ENCODE measurements around the gene SOX9. TPM values are rescaled to one million over a fixed set of nuclear protein-coding genes. Genes with fewer than 3 reads are reported as not detected.

SOX9 gene
- total RNA-seq, 4 donors from 2014 or later: 22.4 to 94.8 (median 40.8) TPM

DNA sequence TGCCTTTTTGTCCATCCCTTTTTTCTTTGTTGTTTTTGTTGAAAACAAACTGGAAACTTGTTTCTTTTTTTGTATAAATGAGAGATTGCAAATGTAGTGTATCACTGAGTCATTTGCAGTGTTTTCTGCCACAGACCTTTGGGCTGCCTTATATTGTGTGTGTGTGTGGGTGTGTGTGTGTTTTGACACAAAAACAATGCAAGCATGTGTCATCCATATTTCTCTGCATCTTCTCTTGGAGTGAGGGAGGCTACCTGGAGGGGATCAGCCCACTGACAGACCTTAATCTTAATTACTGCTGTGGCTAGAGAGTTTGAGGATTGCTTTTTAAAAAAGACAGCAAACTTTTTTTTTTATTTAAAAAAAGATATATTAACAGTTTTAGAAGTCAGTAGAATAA, 4.9 kb downstream of the SOX9 start:
- TF ChIP-seq, protein P1, sequence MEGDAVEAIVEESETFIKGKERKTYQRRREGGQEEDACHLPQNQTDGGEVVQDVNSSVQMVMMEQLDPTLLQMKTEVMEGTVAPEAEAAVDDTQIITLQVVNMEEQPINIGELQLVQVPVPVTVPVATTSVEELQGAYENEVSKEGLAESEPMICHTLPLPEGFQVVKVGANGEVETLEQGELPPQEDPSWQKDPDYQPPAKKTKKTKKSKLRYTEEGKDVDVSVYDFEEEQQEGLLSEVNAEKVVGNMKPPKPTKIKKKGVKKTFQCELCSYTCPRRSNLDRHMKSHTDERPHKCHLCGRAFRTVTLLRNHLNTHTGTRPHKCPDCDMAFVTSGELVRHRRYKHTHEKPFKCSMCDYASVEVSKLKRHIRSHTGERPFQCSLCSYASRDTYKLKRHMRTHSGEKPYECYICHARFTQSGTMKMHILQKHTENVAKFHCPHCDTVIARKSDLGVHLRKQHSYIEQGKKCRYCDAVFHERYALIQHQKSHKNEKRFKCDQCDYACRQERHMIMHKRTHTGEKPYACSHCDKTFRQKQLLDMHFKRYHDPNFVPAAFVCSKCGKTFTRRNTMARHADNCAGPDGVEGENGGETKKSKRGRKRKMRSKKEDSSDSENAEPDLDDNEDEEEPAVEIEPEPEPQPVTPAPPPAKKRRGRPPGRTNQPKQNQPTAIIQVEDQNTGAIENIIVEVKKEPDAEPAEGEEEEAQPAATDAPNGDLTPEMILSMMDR (IDR thresholded peaks at IDR 0.05): no peak
- TF ChIP-seq POLR2A (IDR thresholded peaks at IDR 0.05): no peak
- intact Hi-C loops (cut with DNase I; ENCODE audit: low total_unique reads): no loop called here
- DNase-seq (ENCODE audit: low spot score in 2 of 2): no peak
- no peak overlapping the region for H3K4me3 ChIP-seq (ENCODE audit: low read depth, poor library complexity, severe bottlenecking)

DNA sequence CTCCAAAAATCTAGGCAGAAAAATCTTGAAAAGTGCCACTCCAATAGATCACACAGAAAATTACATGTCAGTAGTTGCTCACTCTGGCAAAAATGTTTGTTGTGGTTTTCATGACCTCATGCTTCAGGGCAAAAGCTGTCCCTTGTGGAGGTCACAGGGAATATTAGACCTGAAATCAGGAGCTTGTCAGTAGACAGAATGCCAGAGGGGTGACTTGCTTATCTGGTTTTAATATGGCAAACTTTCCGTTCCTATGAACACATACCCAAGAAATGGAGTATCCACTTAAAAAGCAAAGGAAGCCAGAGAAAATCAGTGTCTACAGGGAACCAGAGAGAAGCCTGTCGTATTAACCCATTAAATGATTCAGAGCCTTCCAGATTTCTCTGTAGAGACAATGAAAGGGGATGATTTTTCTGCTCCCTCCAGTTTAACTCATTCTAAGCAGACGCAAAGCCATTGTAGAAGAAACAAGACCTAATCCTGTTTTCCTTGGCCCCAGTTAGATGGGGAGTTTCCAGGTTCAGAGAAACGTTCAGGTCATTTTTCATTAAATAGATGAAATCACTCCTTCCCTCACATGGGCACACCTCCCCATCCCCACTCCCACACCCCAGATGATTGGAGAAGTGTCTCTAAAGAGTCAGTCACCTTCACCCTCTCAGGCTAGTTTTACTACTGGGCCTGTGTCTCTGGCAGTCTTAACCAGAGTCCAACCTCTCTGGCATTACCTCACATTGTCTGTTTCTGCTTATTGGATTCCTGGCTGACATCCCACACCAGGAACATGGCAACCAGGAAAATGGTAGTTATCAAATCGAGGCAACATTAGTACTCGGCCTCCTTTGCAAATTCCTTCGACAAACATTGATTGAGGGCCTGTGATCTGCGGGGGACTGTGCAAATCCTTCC, 6.0 kb downstream of the SOX9 start:
- TF ChIP-seq, protein P1 (IDR thresholded peaks at IDR 0.05): no peak
- no peak for TF ChIP-seq POLR2A (IDR thresholded peaks at IDR 0.05)
- no peak for DNase-seq (ENCODE audit: low spot score in 2 of 2)
- H3K4me3 ChIP-seq (ENCODE audit: low read depth, poor library complexity, severe bottlenecking): no peak overlapping the region
- intact Hi-C loops (cut with DNase I; ENCODE audit: low total_unique reads): no loop called here
- WGBS, 2 donors: 62 to 64% methylated on average over 8 of the region's 8 CpGs

DNA sequence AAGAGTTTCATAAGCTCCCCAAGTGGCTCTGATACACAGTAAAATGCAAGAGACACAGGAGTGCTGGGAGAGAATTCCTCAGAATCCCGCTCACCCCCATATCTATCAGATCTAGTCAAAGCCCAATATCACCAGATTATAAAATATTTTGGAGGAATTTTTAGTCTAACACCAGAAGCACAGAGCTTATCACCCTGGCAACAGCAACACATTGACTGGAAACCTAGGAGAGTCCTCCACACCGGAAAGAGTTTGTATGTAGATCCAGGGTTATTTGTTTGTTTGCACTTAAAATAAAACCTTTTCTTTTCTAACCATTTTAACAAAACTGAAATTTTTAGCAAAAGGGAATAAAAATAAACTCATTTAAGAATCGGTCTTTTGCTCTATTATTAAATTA, 7.2 kb downstream of the SOX9 start:
- WGBS, 2 donors: 80 to 91% methylated on average over 3 of the region's 3 CpGs
- no peak overlapping the region for H3K4me3 ChIP-seq (ENCODE audit: low read depth, poor library complexity, severe bottlenecking)
- no peak for TF ChIP-seq POLR2A (IDR thresholded peaks at IDR 0.05)
- TF ChIP-seq, protein P1 (IDR thresholded peaks at IDR 0.05): no peak
- DNase-seq (ENCODE audit: low spot score in 2 of 2): no peak
- intact Hi-C loops (cut with DNase I; ENCODE audit: low total_unique reads): no loop called here

DNA sequence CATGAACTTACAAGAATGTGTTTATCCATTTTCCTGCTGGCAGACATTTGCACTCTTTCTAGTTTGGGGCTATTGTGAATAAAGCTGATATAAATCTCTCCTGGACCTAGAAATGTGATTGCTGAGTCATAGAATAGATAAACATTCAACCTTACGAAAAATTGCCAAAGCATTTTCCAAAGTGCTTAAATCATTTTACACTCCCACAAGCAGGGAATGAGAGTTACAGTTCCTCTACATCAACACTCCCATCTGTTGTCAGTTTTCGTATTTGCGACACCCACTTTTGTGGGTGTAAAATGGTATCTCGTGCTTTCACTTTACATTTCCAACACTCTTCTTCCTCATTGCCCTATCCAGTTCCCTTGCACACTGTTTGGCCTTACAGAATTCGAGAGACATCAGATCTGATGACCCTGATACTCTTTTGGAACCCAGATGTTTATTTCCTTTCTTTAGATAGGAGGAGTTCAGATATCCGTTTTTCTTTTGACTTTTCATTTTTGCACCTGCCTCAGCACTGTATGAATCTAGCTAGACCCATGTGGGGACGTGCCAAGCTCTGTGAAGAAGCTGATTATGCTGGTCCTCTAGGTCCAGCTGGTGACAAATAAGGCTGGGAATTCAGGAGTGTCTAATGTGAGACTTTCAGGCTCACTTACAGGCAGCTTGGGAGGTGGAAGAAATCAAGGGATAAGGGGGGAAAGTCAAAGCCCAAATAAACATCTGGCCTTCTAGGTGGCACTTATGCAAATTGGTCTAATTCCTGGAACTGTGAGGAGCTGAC, 14.0 kb downstream of the SOX9 start:
- intact Hi-C loops (cut with DNase I; ENCODE audit: low total_unique reads): no loop called here

DNA sequence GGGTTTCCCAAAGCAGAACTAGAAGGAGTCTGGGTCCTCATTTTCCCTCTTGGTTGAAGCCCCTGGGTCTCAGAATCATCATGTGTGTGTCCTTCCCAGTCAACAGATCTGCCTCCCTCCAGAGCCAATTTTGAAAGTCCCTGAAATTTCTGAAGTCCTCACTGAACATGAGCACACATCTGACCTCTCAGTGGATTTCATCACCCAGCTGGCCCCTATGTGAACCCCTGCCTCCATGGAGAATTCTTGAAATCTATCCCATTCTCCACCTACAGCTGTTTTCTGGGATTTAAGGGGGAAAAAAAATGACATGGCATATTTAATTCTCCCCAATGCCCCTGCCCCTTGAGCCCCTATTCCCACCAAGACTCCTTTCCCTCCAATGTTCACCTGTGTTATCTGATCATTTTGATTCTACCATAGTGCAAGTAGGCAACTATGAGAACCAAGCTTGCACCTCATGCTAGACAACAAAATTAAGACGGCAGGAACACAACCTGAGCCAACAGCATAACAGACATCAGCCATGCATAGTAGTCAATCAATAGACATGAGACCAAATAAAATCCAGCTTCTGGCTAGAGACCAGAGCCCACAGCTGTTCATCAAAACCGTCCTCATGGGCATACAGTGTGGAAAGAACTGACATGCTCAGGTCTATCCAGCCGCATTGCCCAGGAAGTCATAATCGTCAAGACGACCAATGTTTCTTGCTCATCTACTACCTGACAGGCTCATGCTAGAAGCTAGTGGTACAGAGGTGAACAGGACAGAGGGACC, 14.9 kb downstream of the SOX9 start:
- TF ChIP-seq, protein P1 (IDR thresholded peaks at IDR 0.05): no peak
- no peak for TF ChIP-seq POLR2A (IDR thresholded peaks at IDR 0.05)
- intact Hi-C loops (cut with DNase I; ENCODE audit: low total_unique reads): no loop called here
- H3K4me3 ChIP-seq (ENCODE audit: low read depth, poor library complexity, severe bottlenecking): no peak overlapping the region
- WGBS, 2 donors: 87 to 90% methylated on average over 5 of the region's 5 CpGs
- no peak for DNase-seq (ENCODE audit: low spot score in 2 of 2)

More for the DNA sequence above, 14.0 kb downstream of the SOX9 start:
- TF ChIP-seq POLR2A (IDR thresholded peaks at IDR 0.05): no peak
- TF ChIP-seq, protein P1 (IDR thresholded peaks at IDR 0.05): no peak
- 38 to 41% methylated on average over 7 of the region's 7 CpGs for WGBS, 2 donors
- no peak overlapping the region for H3K4me3 ChIP-seq (ENCODE audit: low read depth, poor library complexity, severe bottlenecking)
- DNase-seq (ENCODE audit: low spot score in 2 of 2): no peak

All from lower leg skin (tissue), 4 donors.